IPS-NIHi7 (cell line): Measurements from ENCODE around the gene BEND6.

Experiments used
- DNase-seq: peaks from one replicate; pipeline ENCODE4 v3.0.0; 2012; ENCODE audit warnings: mixed read lengths; ENCODE audit errors: extremely low spot score

Gene BEND6

GRCh38 chr6:56940977-56941376 lies 13.9 kb upstream of the BEND6 start:
- DNase-seq: no peak

DNA sequence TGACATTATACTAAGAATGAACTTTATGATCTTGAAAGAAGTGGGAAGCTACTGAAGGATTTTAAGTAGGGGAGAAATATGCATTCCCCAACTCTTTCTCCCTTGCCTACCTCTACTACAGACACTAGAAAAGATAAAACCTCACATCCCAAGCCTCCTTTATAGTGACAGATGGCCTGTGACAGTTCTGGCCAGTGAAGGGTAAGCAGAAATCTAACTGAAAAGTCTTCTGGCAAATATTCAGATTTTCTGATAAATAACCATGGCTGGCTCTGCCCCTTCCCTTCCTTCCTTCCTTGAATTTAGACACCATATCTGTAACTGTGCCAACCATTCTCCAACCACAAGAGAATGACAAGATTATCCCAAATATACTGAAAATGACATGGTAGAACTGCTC lies 10.2 kb upstream of the BEND6 start:
- DNase-seq: no peak

DNA sequence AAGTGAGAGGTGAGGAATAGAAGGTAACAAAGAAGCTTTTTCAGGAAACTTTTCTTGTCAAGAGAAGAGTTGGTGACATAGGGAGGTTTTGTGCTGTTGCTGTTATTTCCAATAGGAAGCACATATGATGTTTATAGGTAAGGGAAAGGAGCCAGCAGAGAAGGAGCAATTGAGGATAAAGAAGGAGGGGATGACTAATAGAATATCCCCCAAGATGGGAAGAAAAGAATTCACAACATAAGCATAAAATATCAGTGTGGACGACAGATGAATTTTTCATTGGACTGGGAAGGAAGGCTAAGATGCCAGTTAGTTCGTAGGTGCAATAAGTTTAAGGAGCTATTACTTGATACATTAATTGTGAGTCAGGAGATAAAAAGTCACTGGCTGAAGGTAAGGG lies 8.5 kb upstream of the BEND6 start:
- no peak for DNase-seq

GRCh38 chr6:56947924-56948323 lies 7.0 kb upstream of the BEND6 start:
- no peak for DNase-seq

- DNase-seq: no peak
These were observed 5.6 kb upstream of the BEND6 start for GRCh38 chr6:56949265-56949664.

- DNase-seq: no peak
These were observed 4.9 kb upstream of the BEND6 start for GRCh38 chr6:56949925-56950495.

GRCh38 chr6:56951049-56951831 lies 3.7 kb upstream of the BEND6 start:
- DNase-seq: no peak

GRCh38 chr6:56953597-56954402 lies 1.1 kb upstream of the BEND6 start:
- DNase-seq: peak; percentile 23

- peak; percentile 87 for DNase-seq
These were observed 556 bp downstream of the BEND6 start for GRCh38 chr6:56955171-56956155.

- no peak for DNase-seq
These were observed 1.6 kb downstream of the BEND6 start for GRCh38 chr6:56956491-56956890.

GRCh38 chr6:56957856-56958255 lies 2.9 kb downstream of the BEND6 start:
- DNase-seq: no peak

- DNase-seq: no peak
These were observed 3.6 kb downstream of the BEND6 start for GRCh38 chr6:56958481-56958880.

- DNase-seq: no peak
These were observed 4.2 kb downstream of the BEND6 start for GRCh38 chr6:56959094-56959493.

- DNase-seq: no peak
These were observed 5.0 kb downstream of the BEND6 start for GRCh38 chr6:56959938-56960337.

- no peak for DNase-seq
These were observed 6.2 kb downstream of the BEND6 start for GRCh38 chr6:56961151-56961550.

DNA sequence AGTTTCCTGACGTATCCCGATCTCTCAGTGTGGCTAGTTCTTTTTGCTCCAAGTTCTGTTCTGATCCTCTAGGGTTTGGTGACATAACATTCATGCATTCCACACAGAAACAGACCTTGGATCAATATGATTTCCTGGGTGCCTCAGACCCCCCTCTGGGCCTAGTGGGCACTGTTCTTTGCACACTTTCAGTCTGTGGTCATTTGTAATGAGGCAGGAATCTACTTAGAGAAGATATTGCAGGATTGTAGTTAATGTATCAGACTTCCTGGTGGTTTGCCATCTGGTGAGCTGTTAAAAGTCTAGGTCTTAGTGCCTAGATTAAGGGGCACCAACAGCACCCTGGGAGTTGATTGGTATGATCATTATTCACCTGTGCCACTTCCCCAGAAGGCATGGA lies 7.5 kb downstream of the BEND6 start:
- no peak for DNase-seq

GRCh38 chr6:56963043-56963442 lies 8.1 kb downstream of the BEND6 start:
- DNase-seq: peak; percentile 10

- no peak for DNase-seq
These were observed 8.9 kb downstream of the BEND6 start for GRCh38 chr6:56963793-56964192.

- DNase-seq: no peak
These were observed 10.2 kb downstream of the BEND6 start for GRCh38 chr6:56965126-56965525.

DNA sequence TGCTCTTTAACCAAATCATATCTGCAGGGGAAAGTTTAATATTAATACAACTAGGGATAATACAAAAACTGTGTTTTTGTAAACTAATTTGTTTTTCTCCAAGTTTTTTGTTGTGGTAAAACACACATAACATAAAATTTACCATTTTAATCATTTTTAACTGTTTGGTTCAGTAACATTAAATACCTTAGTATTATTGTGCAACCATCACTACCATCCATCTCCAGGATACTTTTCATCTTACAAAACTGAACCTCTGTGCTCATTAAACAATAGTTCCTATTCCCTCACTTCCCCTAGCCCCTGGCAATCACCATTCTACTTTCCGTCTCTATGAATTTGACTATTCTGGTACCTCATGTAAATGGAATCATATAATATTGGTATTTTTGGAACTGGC lies 15.9 kb downstream of the BEND6 start:
- DNase-seq: no peak

GRCh38 chr6:56977192-56977591 lies 22.3 kb downstream of the BEND6 start:
- DNase-seq: no peak

DNA sequence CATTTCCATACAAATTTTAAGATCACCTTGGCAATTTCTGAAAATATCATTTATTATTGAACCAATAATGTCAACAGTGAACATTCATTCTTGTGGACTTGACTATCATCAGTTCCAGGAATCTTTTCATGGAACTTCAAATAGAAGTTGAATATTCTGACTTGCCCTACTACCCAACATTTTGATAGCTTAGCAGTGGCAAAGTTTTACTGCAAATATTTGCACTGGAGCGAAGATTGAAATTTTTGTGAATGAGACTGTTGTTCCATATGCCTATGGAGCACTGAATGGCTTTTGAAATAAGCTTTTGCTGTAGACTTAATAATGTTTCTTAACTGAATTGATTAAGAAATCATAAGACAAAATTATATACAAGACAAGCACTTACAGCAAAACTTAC lies 23.6 kb downstream of the BEND6 start:
- no peak for DNase-seq
